H1 (cell line): ENCODE measurements around the gene EIF4A3. TPM values are rescaled to one million over a fixed set of nuclear protein-coding genes. Genes with fewer than 3 reads are reported as not detected.

Experiments used
- ATF2 ChIP-seq: IDR thresholded peaks from 2 replicates; pipeline ENCODE4 v1.6.1; 2012; ENCODE audit warnings: low read length, inconsistent platforms
- CEBPB ChIP-seq: IDR thresholded peaks from 2 replicates; pipeline ENCODE4 v1.6.1; 2012; ENCODE audit warnings: low read depth, low read length
- E2F6 ChIP-seq: IDR thresholded peaks from 2 replicates; pipeline ENCODE4 v1.6.1; 2012; ENCODE audit warnings: inconsistent platforms
- HDAC6 ChIP-seq: IDR thresholded peaks from one replicate; pipeline ENCODE4 v1.7.1; 2012; ENCODE audit warnings: low read depth, mild to moderate bottlenecking, inconsistent platforms, low read length, moderate library complexity
- KDM5A ChIP-seq: fragments of 200-600 bp; IDR thresholded peaks from 2 replicates; pipeline ENCODE4 v1.7.1; 2012; ENCODE audit warnings: mild to moderate bottlenecking, low read length, inconsistent platforms, mixed read lengths
- NANOG ChIP-seq: IDR thresholded peaks from 2 replicates; pipeline ENCODE4 v1.6.1; 2011; ENCODE audit warnings: low read length, low read depth, mild to moderate bottlenecking, inconsistent platforms; ENCODE audit not compliant: insufficient read depth, poor library complexity, severe bottlenecking
- PHF8 ChIP-seq: fragments of 200-600 bp; sonication (generic); conservative IDR thresholded peaks from 2 replicates; pipeline ENCODE4 v1.7.1; 2012; ENCODE audit warnings: low read depth, mild to moderate bottlenecking, inconsistent platforms, low read length, moderate library complexity
- SIX5 ChIP-seq: IDR thresholded peaks from 2 replicates; pipeline ENCODE4 v1.6.1; 2011; ENCODE audit warnings: mild to moderate bottlenecking, low read depth, low read length
- YY1 ChIP-seq: IDR thresholded peaks from 2 replicates; pipeline ENCODE4 v1.6.1; 2011; ENCODE audit warnings: low read depth, mild to moderate bottlenecking, low read length
- polyA plus RNA-seq, 7 experiments: library from polyadenylated mRNA; depleted of rRNA in 3 of 7; stranded (reverse) in 5 of 7; unstranded in 2 of 7; fragments of >200 nt in 5 of 7; fragments of 200-250 nt in 2 of 7; gene quantifications; 1 replicate in 5 of 7; 2 replicates in 1 of 7; 4 replicates in 1 of 7; pipeline versions ENCODE4 v1.2.1 to v1.2.3, GENCODE V29; 2011 to 2013; ENCODE audit warnings: missing spikeins in 2 of 7, mixed read lengths in 2 of 7
- total RNA-seq: library from RNA; stranded (reverse); fragmentation: NEBNext Ultra II Directional; extraction: Animal tissue kit (Norgen Biotek cat#: 25700); gene quantifications from 2 replicates; pipeline ENCODE4 v1.2.1, GENCODE V29; 2021

Gene EIF4A3
- total and polyA plus RNA-seq, 2 of the 8 experiments (the other 6 are each of a cell fraction or from before 2014, with no cell fraction given): 142 to 146 TPM

DNA sequence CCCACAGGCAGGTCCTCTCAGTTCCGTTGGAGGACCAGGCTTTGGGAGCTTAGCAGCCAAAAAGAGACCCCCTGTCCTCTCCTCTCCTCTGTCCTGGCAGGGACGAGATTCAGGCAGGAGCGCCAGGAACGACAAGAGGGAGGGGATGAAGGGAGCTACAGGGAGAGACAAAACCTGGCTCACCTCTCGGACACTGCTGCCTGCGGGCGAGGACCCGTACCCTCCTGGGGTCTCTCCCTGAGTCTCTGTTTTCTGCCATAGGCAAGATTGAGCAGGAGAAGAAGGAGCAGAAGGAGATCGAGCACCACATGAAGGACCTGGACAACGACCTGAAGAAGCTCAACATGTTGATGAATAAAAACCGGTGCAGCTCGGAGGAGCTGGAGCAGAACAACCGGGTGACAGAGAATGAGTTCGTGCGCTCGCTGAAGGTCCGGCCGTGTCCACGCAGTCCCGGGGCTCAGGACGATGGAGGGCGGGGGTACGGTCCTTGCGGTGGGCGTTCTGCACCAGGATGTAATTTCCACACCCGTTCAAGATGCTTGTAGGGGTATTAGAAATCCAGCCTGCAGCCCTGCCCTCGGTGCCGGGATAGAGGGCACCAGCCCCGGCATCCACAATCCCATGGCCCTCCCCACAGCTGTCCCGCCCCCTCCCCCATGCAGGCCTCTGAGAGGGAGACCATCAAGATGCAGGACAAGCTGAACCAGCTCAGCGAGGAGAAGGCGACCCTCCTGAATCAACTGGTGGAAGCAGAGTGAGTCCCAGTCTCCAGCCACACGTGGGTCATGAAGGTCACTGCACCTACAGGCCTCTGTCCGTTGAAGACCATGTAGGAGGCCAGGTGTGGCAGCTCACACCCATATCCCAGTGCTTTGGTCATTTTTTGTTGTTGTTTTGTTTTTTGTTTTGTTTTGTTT lies 59.3 kb downstream of the EIF4A3 start (continued):
- TF ChIP-seq YY1: no peak
- TF ChIP-seq CEBPB: no peak
- TF ChIP-seq SIX5: no peak
- no peak for TF ChIP-seq NANOG
- no peak for TF ChIP-seq KDM5A
- TF ChIP-seq E2F6: no peak
- no peak for TF ChIP-seq HDAC6
- no peak for TF ChIP-seq ATF2
- no peak for TF ChIP-seq PHF8
